ENCODE data around the gene KCNQ1. TPM values are rescaled to one million over a fixed set of nuclear protein-coding genes. Genes with fewer than 3 reads are reported as not detected.

KCNQ1 gene
- total RNA-seq, 1 experiment from 2014 or later = 10.7 TPM

DNA sequence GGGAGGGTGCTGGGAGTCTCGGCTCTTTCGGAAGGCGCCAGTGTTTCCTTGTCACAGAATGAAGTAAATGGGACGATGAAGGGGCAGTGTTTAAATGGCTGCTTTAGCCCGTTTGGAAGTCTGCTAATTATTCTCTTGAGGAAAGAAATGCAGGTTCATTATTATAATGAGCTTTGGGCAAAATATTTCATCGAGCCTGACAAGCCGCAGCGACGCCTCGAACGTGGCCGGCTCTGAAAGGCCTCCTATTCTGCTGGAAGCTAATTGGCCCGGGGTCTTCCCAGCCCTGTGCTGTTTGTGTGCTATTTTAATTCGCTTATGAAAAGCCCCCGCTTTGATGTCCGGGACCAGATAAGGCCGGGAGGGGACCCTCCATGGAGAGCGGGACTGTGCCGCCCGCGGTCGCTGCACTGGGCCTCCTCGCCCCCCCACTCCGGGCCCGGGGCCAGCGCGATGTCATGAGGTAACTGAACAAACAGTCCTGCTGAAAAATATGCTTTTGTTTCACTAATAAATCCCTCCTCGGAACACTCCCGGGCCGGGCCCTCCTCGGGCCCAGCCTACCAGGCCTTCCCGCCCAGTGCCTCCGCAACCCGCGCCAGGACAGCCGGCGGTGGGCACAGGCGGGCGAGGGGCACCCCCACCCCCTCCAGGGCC lies 362.3 kb downstream of the KCNQ1 start:
- ChIA-PET CTCF (no interaction called here), POLR2A (no interaction called here), RAD21 (ENCODE audit: low non-redundant PET in 1 of 2, low total read pairs in 2 of 2, uncharacterized antibody in 2 of 2, unreplicated experiment in 2 of 2) (no interaction called here)
- no peaks in the 10 kb centered on the region for H3K27me3 ChIP-seq (ENCODE audit: insufficient read depth, low read length)
- intact Hi-C loops (cut with micrococcal nuclease) = no loop called here
- TF ChIP-seq SP1 (IDR thresholded peaks at IDR 0.05; ENCODE audit: low read depth) (no peak), CBX3 (IDR thresholded peaks at IDR 0.05; ENCODE audit: low read depth) (no peak), FOSL1 (IDR thresholded peaks at IDR 0.05; ENCODE audit: low read depth) (no peak)
- H3K4me2 ChIP-seq (ENCODE audit: low read length) = no peak overlapping the region
- no peak overlapping the region for H3K27ac ChIP-seq (ENCODE audit: low read depth, low read length)
- no peaks in the 10 kb centered on the region for H4K20me1 ChIP-seq (ENCODE audit: insufficient read depth)
- BruUV-seq (replicated peaks) = no TSS peak
- no peak overlapping the region for H3K4me3 ChIP-seq (replicated peaks in 1 of 2; ENCODE audit: low read depth in 1 of 2, low read length in 2 of 2)
- no peak for ATAC-seq
- H3K9me3 ChIP-seq (ENCODE audit: control insufficient read depth in 1 of 2, insufficient read depth in 1 of 2, low read depth in 1 of 2, low read length in 2 of 2) = peaks cover 6% of the 10 kb centered on the region in 2 experiments; a peak in 2 of 4 replicates
- no peak for DNase-seq (ENCODE audit: low read depth, low spot score)
- no peak overlapping the region for H2AFZ ChIP-seq (ENCODE audit: low read depth, low read length, poor library complexity, severe bottlenecking)
- H3K79me2 ChIP-seq (ENCODE audit: insufficient read depth, low read length) = no peaks in the 10 kb centered on the region
- H3K36me3 ChIP-seq (ENCODE audit: control insufficient read depth in 1 of 2, insufficient read depth in 2 of 2, low read length in 2 of 2) = no peaks in the 10 kb centered on the region
- no peak overlapping the region for H3K9ac ChIP-seq (ENCODE audit: low read length)
- H3K9me2 ChIP-seq (ENCODE audit: insufficient read depth) = no peaks in the 10 kb centered on the region
- H3K4me1 ChIP-seq (ENCODE audit: control insufficient read depth in 1 of 2, insufficient read depth in 2 of 2, low read length in 2 of 2) = no peaks in the 10 kb centered on the region

GRCh38 chr11:2807801-2808241 lies 363.0 kb downstream of the KCNQ1 start:
- peaks cover 6% of the 10 kb centered on the region in 2 experiments; a peak in 2 of 4 replicates for H3K9me3 ChIP-seq (ENCODE audit: control insufficient read depth in 1 of 2, insufficient read depth in 1 of 2, low read depth in 1 of 2, low read length in 2 of 2)
- TF ChIP-seq SIN3A (IDR thresholded peaks at IDR 0.05; ENCODE audit: low read depth) = no peak
- TF ChIP-seq EZH2phosphoT487 (IDR thresholded peaks at IDR 0.05; ENCODE audit: borderline replicate concordance) = no peak
- no peak for TF ChIP-seq POLR2A (IDR thresholded peaks at IDR 0.05; ENCODE audit: borderline replicate concordance, extremely low read depth, insufficient read depth, insufficient read length)
- no peak for TF ChIP-seq EZH2 (IDR thresholded peaks at IDR 0.05)
- no peak for TF ChIP-seq CEBPB (IDR thresholded peaks at IDR 0.05; ENCODE audit: low read depth)
- no peak for TF ChIP-seq JUND (IDR thresholded peaks at IDR 0.05)
- TF ChIP-seq CBX3 (IDR thresholded peaks at IDR 0.05; ENCODE audit: low read depth) = no peak
- TF ChIP-seq TCF7L2 (IDR thresholded peaks at IDR 0.05; ENCODE audit: borderline replicate concordance, extremely low read depth, insufficient read depth, insufficient read length) = no peak
- TF ChIP-seq ELF1 (IDR thresholded peaks at IDR 0.05; ENCODE audit: borderline replicate concordance, low read depth) = no peak
- intact Hi-C loops (cut with micrococcal nuclease) = no loop called here
- ChIA-PET CTCF (no interaction called here), RAD21 (ENCODE audit: low non-redundant PET in 1 of 2, low total read pairs in 2 of 2, uncharacterized antibody in 2 of 2, unreplicated experiment in 2 of 2) (no interaction called here), POLR2A (no interaction called here)
- no peak for DNase-seq (ENCODE audit: low read depth, low spot score)
- H2AFZ ChIP-seq (ENCODE audit: low read depth, low read length, poor library complexity, severe bottlenecking) = no peak overlapping the region
- no peak overlapping the region for H3K4me2 ChIP-seq (ENCODE audit: low read length)
- no peaks in the 10 kb centered on the region for H3K79me2 ChIP-seq (ENCODE audit: insufficient read depth, low read length)
- H3K4me1 ChIP-seq (ENCODE audit: control insufficient read depth in 1 of 2, insufficient read depth in 2 of 2, low read length in 2 of 2) = no peaks in the 10 kb centered on the region
- no peak overlapping the region for H3K4me3 ChIP-seq (replicated peaks in 1 of 2; ENCODE audit: low read depth in 1 of 2, low read length in 2 of 2)
- H3K27ac ChIP-seq (ENCODE audit: low read depth, low read length) = no peak overlapping the region
- no peaks in the 10 kb centered on the region for H3K27me3 ChIP-seq (ENCODE audit: insufficient read depth, low read length)
- H3K9me2 ChIP-seq (ENCODE audit: insufficient read depth) = no peaks in the 10 kb centered on the region
- no TSS peak for BruUV-seq (replicated peaks)
- H3K9ac ChIP-seq (ENCODE audit: low read length) = no peak overlapping the region
- H4K20me1 ChIP-seq (ENCODE audit: insufficient read depth) = no peaks in the 10 kb centered on the region
- no peak for ATAC-seq
- H3K36me3 ChIP-seq (ENCODE audit: control insufficient read depth in 1 of 2, insufficient read depth in 2 of 2, low read length in 2 of 2) = no peaks in the 10 kb centered on the region
